ENCODE data around the gene EEFSEC.

DNA sequence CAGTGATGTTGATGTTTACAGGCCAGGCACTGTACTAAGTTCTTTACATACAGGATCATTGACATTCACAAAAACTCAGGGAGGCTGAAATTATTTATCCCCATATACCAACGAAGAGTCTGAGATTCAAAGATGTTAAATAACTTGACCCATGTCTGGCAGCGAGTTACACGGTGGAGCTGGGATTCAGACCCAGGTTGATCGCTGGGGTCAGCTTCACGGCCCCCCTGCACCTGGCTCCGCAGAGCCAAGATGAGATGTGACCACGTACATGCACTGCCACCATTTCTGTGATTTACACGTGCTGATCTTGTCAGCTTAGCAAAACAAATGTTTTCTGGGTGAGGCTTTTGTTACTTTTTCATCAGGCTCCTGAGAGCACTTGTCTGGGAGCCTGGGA lies 109.8 kb downstream of the EEFSEC start:
- TF ChIP-seq, protein P1, sequence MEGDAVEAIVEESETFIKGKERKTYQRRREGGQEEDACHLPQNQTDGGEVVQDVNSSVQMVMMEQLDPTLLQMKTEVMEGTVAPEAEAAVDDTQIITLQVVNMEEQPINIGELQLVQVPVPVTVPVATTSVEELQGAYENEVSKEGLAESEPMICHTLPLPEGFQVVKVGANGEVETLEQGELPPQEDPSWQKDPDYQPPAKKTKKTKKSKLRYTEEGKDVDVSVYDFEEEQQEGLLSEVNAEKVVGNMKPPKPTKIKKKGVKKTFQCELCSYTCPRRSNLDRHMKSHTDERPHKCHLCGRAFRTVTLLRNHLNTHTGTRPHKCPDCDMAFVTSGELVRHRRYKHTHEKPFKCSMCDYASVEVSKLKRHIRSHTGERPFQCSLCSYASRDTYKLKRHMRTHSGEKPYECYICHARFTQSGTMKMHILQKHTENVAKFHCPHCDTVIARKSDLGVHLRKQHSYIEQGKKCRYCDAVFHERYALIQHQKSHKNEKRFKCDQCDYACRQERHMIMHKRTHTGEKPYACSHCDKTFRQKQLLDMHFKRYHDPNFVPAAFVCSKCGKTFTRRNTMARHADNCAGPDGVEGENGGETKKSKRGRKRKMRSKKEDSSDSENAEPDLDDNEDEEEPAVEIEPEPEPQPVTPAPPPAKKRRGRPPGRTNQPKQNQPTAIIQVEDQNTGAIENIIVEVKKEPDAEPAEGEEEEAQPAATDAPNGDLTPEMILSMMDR (IDR thresholded peaks at IDR 0.05; ENCODE audit: low read depth, low read length) = no peak
- no peak for TF ChIP-seq EZH2phosphoT487 (IDR thresholded peaks at IDR 0.05; ENCODE audit: low read depth)

Data from OCI-LY3 (cell line).